Peyer's patch (tissue), 4 donors: ENCODE results near the gene VPS45.

ENCODE experiments used
- POLR2A ChIP-seq, 2 donors: fragments of 450-650 bp; IDR thresholded peaks; one replicate each; pipeline ENCODE4 v1.5.1; 2017; ENCODE audit warnings: antibody characterized with exemption in 2 of 2, mild to moderate bottlenecking in 2 of 2, moderate library complexity in 2 of 2
- TF ChIP-seq, protein P1 (sequence below), 6 experiments: fragments of 450-650 bp in 4 of 6; fragments of 200-600 bp in 2 of 6; sonication (generic) in 1 of 6; IDR thresholded peaks; one replicate each; pipeline ENCODE4 v1.5.1; 2017 to 2019; ENCODE audit warnings: antibody characterized with exemption in 6 of 6, mild to moderate bottlenecking in 3 of 6, moderate library complexity in 1 of 6

DNA sequence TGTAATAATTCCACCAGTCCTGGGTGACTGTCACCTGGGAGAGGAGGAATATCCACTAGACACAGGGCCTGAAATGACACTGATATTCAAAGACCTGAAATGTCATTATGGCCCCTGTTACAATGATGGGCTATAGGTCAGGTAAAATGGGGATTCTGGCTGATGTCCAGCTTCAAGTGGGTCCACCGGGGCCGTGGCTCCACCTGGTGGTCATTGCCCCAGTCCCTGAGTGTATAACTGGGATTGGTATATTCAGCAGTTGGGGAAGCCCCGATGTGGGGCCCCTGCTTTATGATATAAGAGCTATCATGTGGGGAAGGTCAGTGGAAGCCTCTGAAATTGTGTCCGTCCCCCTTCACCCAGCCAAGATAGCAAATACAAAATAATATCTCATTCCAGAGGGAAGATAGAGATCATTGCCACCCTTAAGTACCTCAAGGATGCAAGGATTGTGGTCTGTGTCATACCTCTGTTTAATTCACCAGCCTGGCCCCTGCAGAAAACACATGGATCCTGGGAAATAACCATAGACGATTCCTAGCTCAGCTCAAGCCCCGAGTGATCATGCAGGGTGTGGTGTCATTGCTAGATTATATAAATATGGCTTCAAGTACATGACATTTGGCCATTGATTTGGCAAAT, 101.5 kb downstream of the VPS45 start:
- TF ChIP-seq, protein P1, sequence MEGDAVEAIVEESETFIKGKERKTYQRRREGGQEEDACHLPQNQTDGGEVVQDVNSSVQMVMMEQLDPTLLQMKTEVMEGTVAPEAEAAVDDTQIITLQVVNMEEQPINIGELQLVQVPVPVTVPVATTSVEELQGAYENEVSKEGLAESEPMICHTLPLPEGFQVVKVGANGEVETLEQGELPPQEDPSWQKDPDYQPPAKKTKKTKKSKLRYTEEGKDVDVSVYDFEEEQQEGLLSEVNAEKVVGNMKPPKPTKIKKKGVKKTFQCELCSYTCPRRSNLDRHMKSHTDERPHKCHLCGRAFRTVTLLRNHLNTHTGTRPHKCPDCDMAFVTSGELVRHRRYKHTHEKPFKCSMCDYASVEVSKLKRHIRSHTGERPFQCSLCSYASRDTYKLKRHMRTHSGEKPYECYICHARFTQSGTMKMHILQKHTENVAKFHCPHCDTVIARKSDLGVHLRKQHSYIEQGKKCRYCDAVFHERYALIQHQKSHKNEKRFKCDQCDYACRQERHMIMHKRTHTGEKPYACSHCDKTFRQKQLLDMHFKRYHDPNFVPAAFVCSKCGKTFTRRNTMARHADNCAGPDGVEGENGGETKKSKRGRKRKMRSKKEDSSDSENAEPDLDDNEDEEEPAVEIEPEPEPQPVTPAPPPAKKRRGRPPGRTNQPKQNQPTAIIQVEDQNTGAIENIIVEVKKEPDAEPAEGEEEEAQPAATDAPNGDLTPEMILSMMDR (IDR thresholded peaks at IDR 0.05), result peak; percentile 45 to 68 (median 65)
- TF ChIP-seq POLR2A (IDR thresholded peaks at IDR 0.05), result no peak
